NCI-H1436 treated with DMSO at 0.1 percent for 48 hours (cell line): Measurements from ENCODE around the gene PRDM11.
"Not testable (repeated sequence)": the region's sequence is repeated elsewhere in the genome, so short reads cannot be mapped to it uniquely, and the experiment has no call there.

ENCODE experiments used
- DNase-seq: peaks from one replicate; lab custom pipeline; 2025; lab: John Stamatoyannopoulos, UW

The PRDM11 gene

GRCh38 chr11:45237711-45238315, 91.4 kb downstream of the PRDM11 start:
- no peak for DNase-seq

- DNase-seq, result no peak
Observed at GRCh38 chr11:45238724-45239123, 92.3 kb downstream of the PRDM11 start.

GRCh38 chr11:45239733-45240132, 93.3 kb downstream of the PRDM11 start:
- DNase-seq, result no peak

- no peak for DNase-seq
Observed at GRCh38 chr11:45243967-45244366, 97.5 kb downstream of the PRDM11 start.

GRCh38 chr11:45245218-45246045, 99.0 kb downstream of the PRDM11 start:
- no peak for DNase-seq

- no peak for DNase-seq
Observed at GRCh38 chr11:45246241-45246640, 99.8 kb downstream of the PRDM11 start.

- no peak for DNase-seq
Observed at GRCh38 chr11:45247433-45247832, 101.0 kb downstream of the PRDM11 start.

- no peak for DNase-seq
Observed at GRCh38 chr11:45248501-45249011, 102.1 kb downstream of the PRDM11 start.

GRCh38 chr11:45249372-45249771, 102.9 kb downstream of the PRDM11 start:
- not testable (repeated sequence) for DNase-seq

GRCh38 chr11:45250035-45250718, 103.7 kb downstream of the PRDM11 start:
- no peak for DNase-seq

GRCh38 chr11:45252134-45252856, 105.9 kb downstream of the PRDM11 start:
- no peak for DNase-seq

- no peak for DNase-seq
Observed at GRCh38 chr11:45252877-45253276, 106.4 kb downstream of the PRDM11 start.

- no peak for DNase-seq
Observed at GRCh38 chr11:45253640-45254039, 107.2 kb downstream of the PRDM11 start.

- no peak for DNase-seq
Observed at GRCh38 chr11:45254070-45254469, 107.6 kb downstream of the PRDM11 start.

GRCh38 chr11:45258982-45259530, 112.6 kb downstream of the PRDM11 start:
- DNase-seq, result no peak

- no peak for DNase-seq
Observed at GRCh38 chr11:45259592-45259991, 113.2 kb downstream of the PRDM11 start.

GRCh38 chr11:45260071-45260470, 113.6 kb downstream of the PRDM11 start:
- DNase-seq, result no peak

GRCh38 chr11:45262900-45263299, 116.5 kb downstream of the PRDM11 start:
- DNase-seq, result no peak

- DNase-seq, result no peak
Observed at GRCh38 chr11:45263773-45264172, 117.3 kb downstream of the PRDM11 start.

- DNase-seq, result no peak
Observed at GRCh38 chr11:45264839-45265515, 118.5 kb downstream of the PRDM11 start.

- no peak for DNase-seq
Observed at GRCh38 chr11:45265969-45266675, 119.7 kb downstream of the PRDM11 start.
